Peyer's patch (tissue), 4 donors: ENCODE measurements around the gene PACS1. TPM values are rescaled to one million over a fixed set of nuclear protein-coding genes. Genes with fewer than 3 reads are reported as not detected.

Experiments used
- DNase-seq, 3 donors: peaks; one replicate each; pipeline ENCODE4 v3.0.0-alpha.2; 2017 to 2019
- H3K27ac ChIP-seq, 4 donors: fragments of 200-600 bp; sonication (generic); one replicate each; pipeline ENCODE4 v1.5.1; 2016 to 2019
- H3K27me3 ChIP-seq, 2 donors: fragments of 200-600 bp; sonication (generic); one replicate each; pipeline ENCODE4 v1.5.1; 2019
- H3K36me3 ChIP-seq, 3 donors: fragments of 200-600 bp; sonication (generic); one replicate each; pipeline ENCODE4 v1.5.1; 2016 to 2019
- H3K4me1 ChIP-seq, 4 donors: fragments of 200-600 bp; sonication (generic); one replicate each; pipeline ENCODE4 v1.5.1; 2016 to 2019
- H3K4me3 ChIP-seq, 4 donors: fragments of 200-600 bp; sonication (generic); 1 replicate in 3 of 4; 2 replicates in 1 of 4; pipeline ENCODE4 v1.5.1; 2016 to 2019; ENCODE audit warnings: mild to moderate bottlenecking in 1 of 4
- H3K9me3 ChIP-seq, 4 donors: fragments of 200-600 bp; sonication (generic); one replicate each; pipeline ENCODE4 v1.5.1; 2016 to 2019; ENCODE audit warnings: mild to moderate bottlenecking in 1 of 4
- POLR2A ChIP-seq, 2 donors: fragments of 450-650 bp; IDR thresholded peaks; one replicate each; pipeline ENCODE4 v1.5.1; 2017; ENCODE audit warnings: antibody characterized with exemption in 2 of 2, mild to moderate bottlenecking in 2 of 2, moderate library complexity in 2 of 2
- total RNA-seq, 4 donors: library from RNA; depleted of rRNA; stranded (reverse); fragments of >200 nt; gene quantifications; one replicate each; pipeline ENCODE4 v1.1.0, GENCODE V29; 2016
- TF ChIP-seq, protein P1 (sequence below), 6 experiments: fragments of 450-650 bp in 4 of 6; fragments of 200-600 bp in 2 of 6; sonication (generic) in 1 of 6; IDR thresholded peaks; one replicate each; pipeline ENCODE4 v1.5.1; 2017 to 2019; ENCODE audit warnings: antibody characterized with exemption in 6 of 6, mild to moderate bottlenecking in 3 of 6, moderate library complexity in 1 of 6

PACS1 gene
- total RNA-seq, 4 donors from 2014 or later, result 10.3 to 52.0 (median 22.3) TPM

DNA sequence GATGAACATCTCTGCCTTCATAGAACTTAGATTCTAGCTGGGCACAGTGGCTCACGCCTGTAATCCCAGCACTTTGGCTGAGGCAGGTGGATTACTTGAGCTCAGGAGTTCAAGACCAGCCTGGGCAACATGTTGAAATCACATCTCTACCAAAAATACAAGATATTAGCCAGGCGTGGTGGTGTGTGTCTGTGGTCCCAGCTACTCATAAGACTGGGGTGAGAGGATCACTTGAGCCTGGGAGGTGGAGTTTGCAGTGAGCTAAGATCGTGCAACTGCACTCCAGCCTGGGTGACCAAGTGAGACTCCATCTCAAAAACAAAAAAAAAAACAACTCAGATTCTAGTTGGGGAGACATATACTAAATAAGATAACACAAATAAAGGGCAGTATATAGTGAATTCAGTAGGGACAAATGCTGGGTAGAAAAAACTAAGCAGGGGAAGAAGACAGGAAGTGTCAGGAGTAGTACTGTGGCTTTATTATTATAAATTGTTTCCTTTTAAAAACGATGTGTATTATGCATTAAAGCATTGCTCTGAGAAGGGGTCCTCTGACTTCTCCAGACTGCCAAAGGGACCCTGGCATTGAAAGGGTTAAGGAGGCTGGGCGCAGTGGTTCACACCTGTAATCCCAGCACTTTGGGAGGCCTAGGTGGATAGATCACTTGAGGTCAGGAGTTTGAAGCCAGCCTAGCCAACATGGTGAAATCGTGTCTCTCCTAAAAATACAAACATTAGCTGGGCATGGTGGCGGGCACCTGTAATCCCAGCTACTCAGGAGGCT, 46.7 kb downstream of the PACS1 start:
- H3K36me3 ChIP-seq, result no peaks in the 10 kb centered on the region
- no peak for DNase-seq
- TF ChIP-seq POLR2A (IDR thresholded peaks at IDR 0.05), result no peak
- TF ChIP-seq, protein P1, sequence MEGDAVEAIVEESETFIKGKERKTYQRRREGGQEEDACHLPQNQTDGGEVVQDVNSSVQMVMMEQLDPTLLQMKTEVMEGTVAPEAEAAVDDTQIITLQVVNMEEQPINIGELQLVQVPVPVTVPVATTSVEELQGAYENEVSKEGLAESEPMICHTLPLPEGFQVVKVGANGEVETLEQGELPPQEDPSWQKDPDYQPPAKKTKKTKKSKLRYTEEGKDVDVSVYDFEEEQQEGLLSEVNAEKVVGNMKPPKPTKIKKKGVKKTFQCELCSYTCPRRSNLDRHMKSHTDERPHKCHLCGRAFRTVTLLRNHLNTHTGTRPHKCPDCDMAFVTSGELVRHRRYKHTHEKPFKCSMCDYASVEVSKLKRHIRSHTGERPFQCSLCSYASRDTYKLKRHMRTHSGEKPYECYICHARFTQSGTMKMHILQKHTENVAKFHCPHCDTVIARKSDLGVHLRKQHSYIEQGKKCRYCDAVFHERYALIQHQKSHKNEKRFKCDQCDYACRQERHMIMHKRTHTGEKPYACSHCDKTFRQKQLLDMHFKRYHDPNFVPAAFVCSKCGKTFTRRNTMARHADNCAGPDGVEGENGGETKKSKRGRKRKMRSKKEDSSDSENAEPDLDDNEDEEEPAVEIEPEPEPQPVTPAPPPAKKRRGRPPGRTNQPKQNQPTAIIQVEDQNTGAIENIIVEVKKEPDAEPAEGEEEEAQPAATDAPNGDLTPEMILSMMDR (IDR thresholded peaks at IDR 0.05), result no peak
- no peaks in the 10 kb centered on the region for H3K27me3 ChIP-seq
- H3K4me3 ChIP-seq, result no peak overlapping the region
- H3K9me3 ChIP-seq, result no peaks in the 10 kb centered on the region
- peaks cover 0 to 38% (median 21%) of the 10 kb centered on the region in 4 donors for H3K4me1 ChIP-seq
- peak overlapping the region; percentile 19 to 71 (median 54) for H3K27ac ChIP-seq

DNA sequence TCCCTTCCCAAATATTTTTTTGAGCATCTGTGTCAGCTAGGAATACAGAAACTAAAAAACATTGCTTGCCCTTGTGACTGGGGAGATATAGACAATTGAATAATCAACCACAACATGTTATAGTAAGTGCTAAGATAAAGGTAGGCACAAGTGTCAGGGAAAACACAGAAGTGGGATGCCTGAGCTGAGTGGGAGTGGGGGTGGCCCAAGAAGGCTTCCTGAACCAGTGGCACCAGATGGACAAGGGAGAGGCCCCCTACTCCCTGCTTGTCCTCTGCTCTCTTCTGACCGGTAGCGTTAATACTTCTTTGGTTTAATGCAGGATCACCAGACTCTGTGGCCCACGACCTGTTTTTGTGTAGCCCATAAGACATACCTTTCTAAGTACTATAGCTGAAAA, 48.8 kb downstream of the PACS1 start:
- Histone ChIP-seq H3K9me3 (no peaks in the 10 kb centered on the region), H3K4me1 (peaks cover 0 to 23% (median 7%) of the 10 kb centered on the region in 4 donors), H3K27ac (no peak overlapping the region), H3K36me3 (no peaks in the 10 kb centered on the region), H3K27me3 (no peaks in the 10 kb centered on the region), H3K4me3 (no peak overlapping the region)
- TF ChIP-seq POLR2A (IDR thresholded peaks at IDR 0.05), result no peak
- TF ChIP-seq, protein P1 (IDR thresholded peaks at IDR 0.05), result no peak
- DNase-seq, result no peak

DNA sequence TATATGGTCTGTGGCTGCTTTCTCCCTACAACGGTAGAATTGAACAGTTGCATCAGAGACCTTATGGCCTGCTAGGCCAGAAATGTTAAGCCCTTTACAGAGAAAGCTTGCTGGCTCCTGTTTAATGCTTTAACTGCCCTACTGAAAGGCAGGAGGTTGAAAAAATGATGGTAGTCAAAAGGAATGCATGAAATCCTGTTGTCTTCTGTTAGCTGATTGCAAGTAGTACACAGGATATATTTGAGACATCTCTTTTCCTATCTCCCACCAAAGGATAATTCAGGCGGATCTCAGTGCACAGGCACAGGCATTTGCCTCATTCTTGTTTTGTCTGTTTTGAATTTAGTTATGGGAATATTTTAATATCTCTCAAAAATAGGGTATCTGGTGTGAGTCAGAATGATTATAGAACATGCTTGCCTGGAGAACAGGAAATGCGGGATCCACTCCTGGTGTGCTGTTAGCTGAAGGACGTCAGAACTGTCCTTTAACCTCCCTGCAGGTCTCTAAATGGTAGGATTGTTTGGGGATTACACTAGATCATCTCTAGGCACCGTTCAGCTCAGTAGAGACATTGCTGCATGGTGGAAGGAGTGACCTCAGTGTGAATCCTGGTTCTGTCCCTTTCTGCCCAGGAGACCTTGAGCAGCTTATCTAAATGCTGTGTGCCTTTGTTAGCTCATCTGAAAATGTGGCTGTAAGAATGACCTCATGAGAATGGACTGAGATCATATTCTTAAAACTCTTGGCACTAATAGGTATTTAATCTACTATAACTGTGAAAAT, 49.5 kb downstream of the PACS1 start:
- Histone ChIP-seq H3K4me1 (peaks cover 0 to 16% (median 6%) of the 10 kb centered on the region in 4 donors), H3K27me3 (no peaks in the 10 kb centered on the region), H3K27ac (no peak overlapping the region), H3K36me3 (no peaks in the 10 kb centered on the region), H3K9me3 (no peaks in the 10 kb centered on the region), H3K4me3 (no peak overlapping the region)
- no peak for DNase-seq
- no peak for TF ChIP-seq POLR2A (IDR thresholded peaks at IDR 0.05)
- TF ChIP-seq, protein P1 (IDR thresholded peaks at IDR 0.05), result no peak

DNA sequence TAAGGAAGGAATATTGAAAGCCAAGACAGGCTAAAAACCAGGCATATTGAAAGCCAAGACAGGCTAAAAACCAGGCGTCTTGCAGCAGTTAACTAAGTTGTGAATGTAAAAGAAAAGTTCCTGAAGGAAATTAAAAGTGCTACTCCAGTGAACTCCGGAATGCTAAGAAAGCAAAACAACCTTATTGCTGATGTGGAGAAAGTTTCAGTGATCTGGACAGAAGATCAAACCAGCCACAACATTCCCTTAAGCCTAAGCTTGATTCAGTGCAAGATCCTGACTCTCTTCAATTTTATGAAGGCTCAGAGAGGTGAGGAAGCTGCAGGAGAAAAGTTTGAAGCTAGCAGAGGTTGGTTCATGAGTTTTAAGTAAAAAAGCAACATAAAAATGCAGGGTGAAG, 51.4 kb downstream of the PACS1 start:
- H3K4me3 ChIP-seq, result no peak overlapping the region
- H3K36me3 ChIP-seq, result no peaks in the 10 kb centered on the region
- TF ChIP-seq POLR2A (IDR thresholded peaks at IDR 0.05), result no peak
- TF ChIP-seq, protein P1 (IDR thresholded peaks at IDR 0.05), result no peak
- H3K9me3 ChIP-seq, result no peaks in the 10 kb centered on the region
- no peak for DNase-seq
- H3K27me3 ChIP-seq, result no peaks in the 10 kb centered on the region
- H3K4me1 ChIP-seq, result peaks cover 3 to 10% (median 6%) of the 10 kb centered on the region in 4 donors
- H3K27ac ChIP-seq, result no peak overlapping the region

DNA sequence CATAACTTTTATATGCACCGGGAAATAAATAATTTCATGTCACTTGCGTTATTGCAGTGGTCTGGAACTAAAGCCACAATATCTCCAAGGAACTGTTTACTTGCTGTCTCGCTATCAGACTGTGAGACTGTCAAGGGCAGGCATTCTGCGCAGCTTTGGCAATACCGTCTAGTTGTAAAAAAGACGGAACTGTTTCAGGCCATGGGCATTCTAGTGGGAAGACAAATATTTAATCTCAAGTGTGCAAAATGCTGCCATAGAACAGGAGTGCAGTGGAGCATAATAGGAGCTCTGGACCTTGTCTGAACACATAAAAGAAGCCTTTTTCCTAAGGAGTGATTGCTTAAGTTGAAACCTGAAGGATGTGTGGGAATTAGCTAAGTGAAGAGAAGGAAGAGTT, 53.8 kb downstream of the PACS1 start:
- no peak for DNase-seq
- no peak overlapping the region for H3K27ac ChIP-seq
- H3K27me3 ChIP-seq, result no peaks in the 10 kb centered on the region
- peaks cover 0 to 17% (median 5%) of the 10 kb centered on the region in 4 donors for H3K4me1 ChIP-seq
- no peaks in the 10 kb centered on the region for H3K36me3 ChIP-seq
- TF ChIP-seq, protein P1 (IDR thresholded peaks at IDR 0.05), result no peak
- no peak for TF ChIP-seq POLR2A (IDR thresholded peaks at IDR 0.05)
- no peaks in the 10 kb centered on the region for H3K9me3 ChIP-seq
- H3K4me3 ChIP-seq, result no peak overlapping the region
